K562 (cell line): ENCODE data around the gene SRF. TPM values are rescaled to one million over a fixed set of nuclear protein-coding genes. Genes with fewer than 3 reads are reported as not detected.
A peak's percentile ranks its signal among the peaks of the same experiment; 100 is the strongest.

ENCODE experiments used
- ARID4B ChIP-seq: sonication (generic); formaldehyde crosslinking; IDR thresholded peaks from 2 replicates; pipeline ENCODE4 v1.8.0; 2022; ENCODE audit warnings: mild to moderate bottlenecking, missing genetic modification reagents
- CHD2 ChIP-seq: IDR thresholded peaks from 2 replicates; pipeline ENCODE4 v1.6.1; 2011; ENCODE audit warnings: low read depth, low read length
- CREB1 ChIP-seq, 2 experiments: sonication (generic) in 1 of 2; formaldehyde crosslinking in 1 of 2; IDR thresholded peaks; 2 replicates each; pipeline versions ENCODE4 v1.6.1 to v1.8.0; 2012 to 2022; ENCODE audit warnings: inconsistent platforms in 1 of 2, mild to moderate bottlenecking in 1 of 2, missing genetic modification reagents in 1 of 2, moderate library complexity in 1 of 2
- CREB3L1 ChIP-seq: fragments of 450-650 bp; IDR thresholded peaks from 2 replicates; pipeline ENCODE4 v1.6.1; 2014; ENCODE audit warnings: low read depth, mild to moderate bottlenecking, moderate library complexity, borderline replicate concordance
- GTF2B ChIP-seq: IDR thresholded peaks from 2 replicates; pipeline ENCODE4 v1.6.1; 2011; ENCODE audit not compliant: insufficient read length; ENCODE audit errors: extremely low read depth
- JUNB ChIP-seq: fragments of 450-650 bp; formaldehyde crosslinking; conservative IDR thresholded peaks from 2 replicates; pipeline ENCODE4 v1.4.0; 2020; ENCODE audit warnings: mild to moderate bottlenecking
- NFE2L1 ChIP-seq: fragments of 450-650 bp; IDR thresholded peaks from 2 replicates; pipeline ENCODE4 v1.6.1; 2016; ENCODE audit warnings: missing genetic modification characterization, low read depth, mild to moderate bottlenecking, missing compliant biosample characterization, moderate library complexity, borderline replicate concordance
- PHF20 ChIP-seq: fragments of 450-650 bp; IDR thresholded peaks from 2 replicates; pipeline ENCODE4 v1.6.1; 2018; ENCODE audit not compliant: partially characterized antibody
- PHF21A ChIP-seq: fragments of 450-650 bp; IDR thresholded peaks from 2 replicates; pipeline ENCODE4 v1.6.1; 2017; ENCODE audit warnings: low read depth, borderline replicate concordance
- RAD51 ChIP-seq: fragments of 450-650 bp; IDR thresholded peaks from 2 replicates; pipeline ENCODE4 v1.7.1; 2016; ENCODE audit warnings: low read depth, mild to moderate bottlenecking, borderline replicate concordance
- SFPQ ChIP-seq: fragments of 200-400 bp; formaldehyde crosslinking; IDR thresholded peaks from 2 replicates; pipeline ENCODE4 v1.6.1; 2017; ENCODE audit warnings: mild to moderate bottlenecking, low read depth, low read length, moderate library complexity
- THRB ChIP-seq: fragments of 450-650 bp; formaldehyde crosslinking; conservative IDR thresholded peaks from 2 replicates; pipeline ENCODE4 v1.4.0; 2022; ENCODE audit warnings: mild to moderate bottlenecking, missing genetic modification characterization
- ZKSCAN8 ChIP-seq: fragments of 200-800 bp; sonication (Bioruptor generic); IDR thresholded peaks from 2 replicates; pipeline ENCODE4 v1.6.1; 2016; ENCODE audit warnings: missing genetic modification characterization, missing compliant biosample characterization
- ZNF282 ChIP-seq: sonication (generic); formaldehyde crosslinking; IDR thresholded peaks from 2 replicates; pipeline ENCODE4 v1.8.1; 2023; ENCODE audit warnings: missing genetic modification reagents
- ZNF57 ChIP-seq: fragments of 450-650 bp; formaldehyde crosslinking; IDR thresholded peaks from 2 replicates; pipeline ENCODE4 v1.4.0; 2020; ENCODE audit warnings: mild to moderate bottlenecking, moderate library complexity
- polyA plus RNA-seq, 8 experiments: library from polyadenylated mRNA; depleted of rRNA in 4 of 8; stranded (reverse) in 5 of 8; unstranded in 3 of 8; fragments of >200 nt; fragmentation: Nextera tagmentation in 2 of 8; fragmentation: Illumina TruSeq in 1 of 8; extraction: Ambion mirVana in 2 of 8; extraction: Trizol in 1 of 8; gene quantifications; 2 replicates each; pipeline versions ENCODE4 v1.2.1 to v1.2.3, GENCODE V29; 2011 to 2014; ENCODE audit warnings: inconsistent platforms in 1 of 8, missing spikeins in 1 of 8
- total RNA-seq, 7 experiments: library from RNA; depleted of rRNA in 6 of 7; stranded (reverse); fragments of >200 nt in 6 of 7; fragmentation: Illumina TruSeq in 2 of 7; extraction: Trizol in 2 of 7; gene quantifications; 2 replicates each; pipeline versions ENCODE4 v1.2.1 to v1.2.3, GENCODE V29; 2011 to 2021; ENCODE audit warnings: low replicate concordance in 1 of 7

SRF gene
- total and polyA plus RNA-seq, 9 of the 15 experiments (the other 6 are each of a cell fraction or from before 2014, with no cell fraction given), result 2.5 to 37.0 (median 24.6) TPM

- no peak for TF ChIP-seq ARID4B (CRISPR knock-in tag)
- TF ChIP-seq PHF21A, result no peak
- TF ChIP-seq NFE2L1 (tag), result no peak
- TF ChIP-seq RAD51, result no peak
- TF ChIP-seq PHF20, result no peak
- TF ChIP-seq ZNF57 (CRISPR knock-in tag), result 0 out of 2 replicates have a peak, but pooled peaks have one; percentile 65
- no peak for TF ChIP-seq CREB3L1
- TF ChIP-seq GTF2B, result no peak
- no peak for TF ChIP-seq SFPQ
- TF ChIP-seq ZKSCAN8 (CRISPR knock-in tag), result no peak
- no peak; the same call in 1 of the 2 replicates for TF ChIP-seq CREB1 (IDR thresholded peaks at IDR 0.05)
- no peak for TF ChIP-seq CREB1 (CRISPR knock-in tag; IDR thresholded peaks at IDR 0.05)
- peak; percentile 15; the same call in 1 of the 2 replicates for TF ChIP-seq THRB (CRISPR knock-in tag)
- TF ChIP-seq ZNF282 (CRISPR knock-in tag), result no peak
- peak; percentile 88 for TF ChIP-seq CHD2
- no peak for TF ChIP-seq JUNB (CRISPR knock-in tag)
These were observed 3.4 kb downstream of the SRF start (continued) for GRCh38 chr6:43174263-43175112.
